SK-N-MC (cell line): ENCODE data around the gene P2RX4.

ENCODE experiments used
- EZH2 ChIP-seq: fragments of 200-600 bp; sonication (generic); IDR thresholded peaks from one replicate; pipeline ENCODE4 v1.6.1; 2017; ENCODE audit warnings: antibody characterized with exemption
- POLR2AphosphoS5 ChIP-seq: IDR thresholded peaks from 2 replicates; pipeline ENCODE4 v1.6.1; 2012; ENCODE audit warnings: mild to moderate bottlenecking, low read depth, low read length, borderline replicate concordance

DNA sequence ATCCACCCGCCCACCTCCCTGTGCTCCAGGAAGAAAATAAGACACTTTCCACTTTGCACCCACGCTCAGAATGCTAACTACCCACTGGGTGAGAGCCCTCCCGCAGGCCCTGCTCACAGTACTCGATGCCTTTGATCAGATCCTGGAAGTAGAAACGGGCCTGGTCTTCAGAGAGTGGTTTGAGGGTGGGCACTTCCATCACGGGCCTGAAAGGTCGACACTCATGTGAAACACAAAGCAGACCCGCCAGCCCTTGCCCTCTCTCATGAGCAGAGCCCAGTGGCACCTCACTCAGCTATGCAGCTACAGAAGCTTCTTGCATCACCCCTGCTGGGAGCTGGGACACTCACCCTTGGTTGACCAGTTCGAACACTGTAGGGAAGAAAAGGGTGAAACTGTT is 45.5 kb downstream of the P2RX4 start:
- TF ChIP-seq POLR2AphosphoS5 (no peak), EZH2 (no peak)
